RWPE1 (cell line): ENCODE results near the gene BEST4.
"Not testable (repeated sequence)": the region's sequence is repeated elsewhere in the genome, so short reads cannot be mapped to it uniquely, and the experiment has no call there.

Experiments
- CTCF ChIA-PET: fragments of 350-600 bp; sonication (Branson Sonifier 250); formaldehyde crosslinking; extraction: SDS; loops from one replicate; lab custom pipeline; 2021; lab: Yijun Ruan, JAX
- POLR2A ChIA-PET: fragments of 400-600 bp; formaldehyde crosslinking; extraction: SDS; loops from one replicate; lab custom pipeline; 2020; ENCODE audit warnings: antibody characterized with exemption; ENCODE audit not compliant: low non-redundant PET; lab: Yijun Ruan, JAX
- DNase-seq: peaks from one replicate; pipeline ENCODE4 v3.0.0; 2012; ENCODE audit warnings: low spot score
- H3K27ac ChIP-seq: fragments of 450-650 bp; 2 replicates; pipeline ENCODE4 v1.5.1; 2017
- CTCF ChIP-seq: fragments of 450-650 bp; conservative IDR thresholded peaks from 2 replicates; pipeline ENCODE4 v1.5.1; 2017; ENCODE audit warnings: low read depth, mild to moderate bottlenecking

BEST4 gene

DNA sequence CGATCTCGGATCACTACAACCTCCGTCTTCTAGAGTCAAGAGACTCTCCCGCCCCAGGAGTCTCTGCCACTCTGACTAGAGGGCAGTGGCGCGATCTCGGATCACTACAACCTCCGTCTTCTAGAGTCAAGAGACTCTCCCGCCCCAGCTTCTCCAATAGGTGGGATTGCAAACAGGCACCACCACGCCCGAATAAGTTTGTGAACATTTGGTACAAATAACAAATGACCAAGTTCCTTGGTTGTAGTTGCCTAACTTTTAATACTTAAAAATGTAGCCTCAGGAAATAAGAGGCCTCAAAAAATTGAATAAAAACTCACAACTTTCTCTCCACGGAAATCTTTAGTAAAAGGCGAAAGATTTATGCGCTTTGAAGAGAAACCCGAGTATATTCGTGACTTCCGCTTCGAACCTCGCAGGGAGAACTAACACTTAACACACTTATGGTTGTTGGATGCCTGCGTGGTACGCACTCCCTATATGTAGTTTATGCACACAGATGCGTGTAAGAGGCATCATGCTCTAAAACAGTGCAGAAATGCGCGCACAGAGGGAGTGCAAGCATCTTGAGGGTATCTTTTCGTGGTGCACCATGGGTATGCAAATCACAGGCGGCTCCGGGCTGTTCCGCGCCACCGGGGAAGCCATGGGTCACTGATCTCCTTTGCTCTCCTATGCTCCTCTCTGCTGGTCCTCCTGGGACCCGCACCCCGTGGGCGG, 31.8 kb upstream of the BEST4 start:
- DNase-seq: peak; percentile 81
- TF ChIP-seq CTCF: no peak
- H3K27ac ChIP-seq: peak overlapping the region; percentile 94
- ChIA-PET CTCF (interaction anchor here (0.6 kb wide), 1 partner anchor 463 kb away, joined by 3 read pairs; no protein-coding TSS in a partner anchor), POLR2A (interaction anchor here (0.7 to 1.0 kb wide), 3 partner anchors 12 to 191 kb away, joined by 3 to 4 read pairs (median 3); partner anchors contain the start of gene HECTD3)

DNA sequence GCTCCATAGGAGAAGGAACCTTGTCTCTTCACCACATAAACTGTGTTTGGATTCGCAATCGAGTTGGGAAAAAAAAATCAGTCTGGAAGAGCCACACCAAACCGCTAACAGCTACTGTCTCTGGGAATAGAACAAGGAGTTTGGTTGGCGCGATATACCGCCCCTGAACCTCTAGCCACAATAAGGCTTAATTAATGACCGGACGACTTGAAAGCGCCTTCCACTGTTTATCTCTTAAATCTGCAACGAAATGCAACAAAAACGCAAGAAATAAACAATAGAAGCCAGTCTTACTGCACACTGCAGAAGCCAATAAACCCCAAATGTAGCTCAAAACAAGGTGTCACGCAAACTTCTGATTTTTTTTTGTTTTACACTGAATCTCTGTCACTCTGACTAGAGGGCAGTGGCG, 31.2 kb upstream of the BEST4 start:
- ChIA-PET POLR2A (interaction anchor here (0.7 to 1.0 kb wide), 3 partner anchors 12 to 192 kb away, joined by 3 to 4 read pairs (median 3); partner anchors contain the start of gene HECTD3), CTCF (no interaction called here)
- no peak; the same call in 1 of the 2 replicates for TF ChIP-seq CTCF
- peak overlapping the region; percentile 94 for H3K27ac ChIP-seq
- no peak for DNase-seq

DNA sequence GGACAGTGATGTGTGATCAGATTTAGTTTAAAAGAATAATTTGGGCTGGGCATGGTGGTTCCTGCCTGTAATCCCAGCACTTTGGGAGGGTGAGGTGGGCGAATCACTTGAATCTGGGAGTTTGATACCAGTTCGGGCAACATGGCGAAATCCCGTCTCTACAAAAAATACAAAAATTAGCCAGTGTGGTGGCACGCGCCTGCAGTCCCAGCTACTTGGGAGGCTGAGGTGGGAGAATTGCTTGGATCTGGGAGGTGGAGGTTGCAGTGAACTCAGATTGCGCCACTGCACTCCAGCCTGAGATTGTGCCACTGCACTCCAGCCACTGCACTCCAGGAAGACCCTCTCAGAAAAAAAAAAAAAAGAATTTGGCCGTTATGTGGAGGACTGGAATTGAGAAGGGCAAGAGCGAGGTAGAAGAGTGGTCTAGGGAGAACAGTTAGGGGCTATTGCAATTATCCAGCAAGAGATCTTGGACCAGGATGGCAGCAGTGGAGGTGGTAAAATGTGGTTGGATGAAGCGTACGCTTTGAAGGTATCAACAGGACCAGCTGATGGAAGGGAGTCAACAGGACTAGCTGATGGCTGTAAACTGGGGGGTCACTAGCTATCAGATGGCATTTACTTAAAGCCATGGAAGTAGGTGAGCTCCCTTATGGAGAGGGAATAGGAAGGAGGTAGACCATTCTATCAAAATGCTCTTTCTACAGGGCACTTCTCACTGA, 30.0 kb upstream of the BEST4 start:
- H3K27ac ChIP-seq: peak overlapping the region; percentile 94
- ChIA-PET CTCF (interaction anchor here (0.9 kb wide), 1 partner anchor 18 kb away, joined by 3 read pairs; the partner anchor contains the start of gene PLK3), POLR2A (no interaction called here)
- DNase-seq: no peak
- no peak for TF ChIP-seq CTCF

GRCh38 chr1:44817307-44817706, 29.3 kb upstream of the BEST4 start:
- POLR2A ChIA-PET: no interaction called here
- TF ChIP-seq CTCF: no peak
- CTCF ChIA-PET: no interaction called here
- peak overlapping the region; percentile 94; the same call in 1 of the 2 replicates for H3K27ac ChIP-seq
- DNase-seq: no peak

GRCh38 chr1:44815926-44816325, 28.0 kb upstream of the BEST4 start:
- CTCF ChIA-PET: interaction anchor here (0.8 kb wide), 1 partner anchor 16 kb away, joined by 7 read pairs; the partner anchor contains the start of gene PLK3
- peak overlapping the region; percentile 55 for H3K27ac ChIP-seq
- POLR2A ChIA-PET, DNase-seq: not testable (repeated sequence)

DNA sequence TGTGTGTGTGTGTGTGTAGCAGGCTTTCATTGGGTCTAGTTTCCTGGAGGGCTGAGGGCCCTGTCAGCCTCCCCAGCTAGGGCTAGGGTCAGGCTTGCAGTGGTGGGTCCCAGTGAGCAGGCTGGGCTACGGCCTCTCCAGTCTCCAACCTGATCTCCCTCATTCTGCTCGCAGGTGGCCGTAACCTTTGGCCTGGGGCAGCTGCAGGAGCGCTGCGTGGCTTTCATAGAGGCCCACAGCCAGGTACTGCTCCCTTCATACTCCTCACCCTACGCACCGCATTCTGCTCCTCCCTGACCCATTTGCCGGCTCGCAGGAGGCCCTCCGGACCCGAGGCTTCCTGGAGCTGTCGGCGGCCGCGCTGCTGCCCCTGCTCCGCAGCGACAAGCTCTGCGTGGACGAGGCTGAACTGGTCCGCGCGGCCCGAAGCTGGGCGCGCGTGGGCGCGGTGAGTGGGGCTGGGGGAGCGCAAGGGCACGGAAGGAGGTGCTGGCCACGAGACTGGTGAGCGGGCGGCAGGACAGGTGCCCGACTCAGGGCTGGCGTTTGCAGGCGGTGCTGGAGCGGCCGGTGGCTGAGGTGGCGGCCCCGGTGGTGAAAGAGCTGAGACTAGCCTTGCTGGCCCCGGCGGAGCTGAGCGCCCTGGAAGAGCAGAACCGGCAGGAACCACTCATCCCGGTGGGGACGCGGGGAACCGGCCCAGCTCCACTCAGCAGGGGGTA, 25.0 kb upstream of the BEST4 start:
- no peak for DNase-seq
- H3K27ac ChIP-seq: peak overlapping the region; percentile 99
- no peak for TF ChIP-seq CTCF
- ChIA-PET POLR2A (interaction anchor here (1.6 kb wide), 1 partner anchor 13 kb away, joined by 8 read pairs; the partner anchor contains the start of gene PLK3), CTCF (interaction anchor here (0.6 kb wide), 1 partner anchor 37 kb away, joined by 4 read pairs; no protein-coding TSS in a partner anchor)
